ENCODE measurements around the gene DVL1. TPM values are rescaled to one million over a fixed set of nuclear protein-coding genes. Genes with fewer than 3 reads are reported as not detected.

DVL1 gene
- total RNA-seq, 2 experiments from 2014 or later, result 37.2 to 39.2 TPM

- no peak overlapping the region for H3K4me3 Mint-ChIP-seq
- CTCF ChIA-PET, result no interaction called here
- intact Hi-C loops (cut with micrococcal nuclease), result no loop called here
These were observed 10.9 kb downstream of the DVL1 start for GRCh38 chr1:1338278-1338677.

GRCh38 chr1:1337793-1338147 lies 11.4 kb downstream of the DVL1 start:
- CTCF ChIA-PET, result interaction anchor here (1.1 kb wide), 1 partner anchor 35 kb away, joined by 3 read pairs; no protein-coding TSS in a partner anchor
- Mint-ChIP-seq H3K9me3 (no peaks in the 10 kb centered on the region), H3K36me3 (ENCODE audit: low read depth) (peaks cover 16% of the 10 kb centered on the region), H3K4me1 (ENCODE audit: low read depth) (no peaks in the 10 kb centered on the region), H3K27ac (no peak overlapping the region), H3K27me3 (no peaks in the 10 kb centered on the region), H3K4me3 (no peak overlapping the region)
- POLR2A ChIA-PET, result interaction anchor here (0.6 to 1.9 kb wide), 2 partner anchors 12 to 21 kb away, joined by 3 to 8 read pairs; no protein-coding TSS in a partner anchor
- DNase-seq (peak; percentile 52), ATAC-seq (peak; percentile 81)
- TF ChIP-seq CTCF (IDR thresholded peaks at IDR 0.05), result no peak
- intact Hi-C loops (cut with micrococcal nuclease), result no loop called here

More at GRCh38 chr1:1338278-1338677, 10.9 kb downstream of the DVL1 start:
- ATAC-seq (no peak), DNase-seq (no peak)
- Mint-ChIP-seq H3K9me3 (no peaks in the 10 kb centered on the region), H3K27me3 (no peaks in the 10 kb centered on the region), H3K27ac (no peak overlapping the region), H3K4me1 (ENCODE audit: low read depth) (no peaks in the 10 kb centered on the region), H3K36me3 (ENCODE audit: low read depth) (peaks cover 16% of the 10 kb centered on the region)
- POLR2A ChIA-PET, result interaction anchor here (0.6 to 1.9 kb wide), 2 partner anchors 12 to 21 kb away, joined by 3 to 8 read pairs; no protein-coding TSS in a partner anchor
- TF ChIP-seq CTCF (IDR thresholded peaks at IDR 0.05), result no peak

- H3K27ac Mint-ChIP-seq, result no peak overlapping the region
- CTCF ChIA-PET, result interaction anchor here (1.1 kb wide), 1 partner anchor 35 kb away, joined by 3 read pairs; no protein-coding TSS in a partner anchor
- no peaks in the 10 kb centered on the region for H3K9me3 Mint-ChIP-seq
These were observed 12.1 kb downstream of the DVL1 start for GRCh38 chr1:1336931-1337792.

GRCh38 chr1:1336446-1336845 lies 12.8 kb downstream of the DVL1 start:
- intact Hi-C loops (cut with micrococcal nuclease), result no loop called here
- no peak overlapping the region for H3K4me3 Mint-ChIP-seq
- ChIA-PET POLR2A (interaction anchor here (0.9 to 2.9 kb wide), 2 partner anchors 11 to 22 kb away, joined by 3 to 10 read pairs; no protein-coding TSS in a partner anchor), CTCF (no interaction called here)
- no peaks in the 10 kb centered on the region for H3K9me3 Mint-ChIP-seq
- no peaks in the 10 kb centered on the region for H3K27me3 Mint-ChIP-seq
- ATAC-seq (no peak), DNase-seq (no peak)
- no peaks in the 10 kb centered on the region for H3K4me1 Mint-ChIP-seq (ENCODE audit: low read depth)
- H3K27ac Mint-ChIP-seq, result no peak overlapping the region
- H3K36me3 Mint-ChIP-seq (ENCODE audit: low read depth), result peaks cover 16% of the 10 kb centered on the region
- TF ChIP-seq CTCF (IDR thresholded peaks at IDR 0.05), result no peak

More at GRCh38 chr1:1336931-1337792, 12.1 kb downstream of the DVL1 start:
- intact Hi-C loops (cut with micrococcal nuclease), result no loop called here
- no peak for TF ChIP-seq CTCF (IDR thresholded peaks at IDR 0.05)
- POLR2A ChIA-PET, result interaction anchor here (0.6 to 1.9 kb wide), 2 partner anchors 11 to 20 kb away, joined by 3 to 8 read pairs; no protein-coding TSS in a partner anchor
- ATAC-seq (no peak), DNase-seq (no peak)
- Mint-ChIP-seq H3K4me3 (no peak overlapping the region), H3K4me1 (ENCODE audit: low read depth) (no peaks in the 10 kb centered on the region), H3K27me3 (no peaks in the 10 kb centered on the region), H3K36me3 (ENCODE audit: low read depth) (peaks cover 16% of the 10 kb centered on the region)

GRCh38 chr1:1335792-1336248 lies 13.4 kb downstream of the DVL1 start:
- Mint-ChIP-seq H3K27ac (no peak overlapping the region), H3K4me1 (ENCODE audit: low read depth) (no peaks in the 10 kb centered on the region), H3K4me3 (no peak overlapping the region), H3K36me3 (ENCODE audit: low read depth) (peaks cover 10% of the 10 kb centered on the region), H3K27me3 (no peaks in the 10 kb centered on the region), H3K9me3 (no peaks in the 10 kb centered on the region)
- intact Hi-C loops (cut with micrococcal nuclease), result no loop called here
- ATAC-seq (no peak), DNase-seq (no peak)
- POLR2A ChIA-PET, result interaction anchor here (0.9 to 2.9 kb wide), 2 partner anchors 10 to 21 kb away, joined by 3 to 10 read pairs; no protein-coding TSS in a partner anchor
- TF ChIP-seq CTCF (IDR thresholded peaks at IDR 0.05), result no peak
- CTCF ChIA-PET, result no interaction called here
